SK-N-SH treated with all-trans-retinoic acid at 6 μM for 48 hours (cell line): ENCODE results near the gene ARHGAP26.

Source experiments
- ATAC-seq: fragments of 200-7000 bp; cut with Tn5 transposase; 3 replicates; pipeline ENCODE4 v1.9.1; 2020; ENCODE audit warnings: mild to moderate bottlenecking, moderate library complexity
- BACH2 ChIP-seq: fragments of 250-450 bp; sonication (Bioruptor Pico); IDR thresholded peaks from 2 replicates; pipeline ENCODE4 v1.9.0; 2021; ENCODE audit warnings: mild to moderate bottlenecking, borderline replicate concordance
- CSRNP3 ChIP-seq: fragments of 250-450 bp; sonication (Bioruptor Pico); IDR thresholded peaks from 2 replicates; pipeline ENCODE4 v1.5.1; 2021; ENCODE audit warnings: mild to moderate bottlenecking, moderate library complexity
- ESRRG ChIP-seq: fragments of 250-450 bp; sonication (Bioruptor Pico); IDR thresholded peaks from 2 replicates; pipeline ENCODE4 v1.6.1; 2021; ENCODE audit warnings: mild to moderate bottlenecking
- GLIS3 ChIP-seq: fragments of 250-450 bp; sonication (Bioruptor Pico); IDR thresholded peaks from 2 replicates; pipeline ENCODE4 v1.5.0; 2020; ENCODE audit warnings: mild to moderate bottlenecking, moderate library complexity
- OSR1 ChIP-seq: fragments of 250-450 bp; sonication (Bioruptor Pico); IDR thresholded peaks from 2 replicates; pipeline ENCODE4 v1.8.0; 2022; ENCODE audit warnings: moderate library complexity, mild to moderate bottlenecking, inconsistent platforms
- POU6F1 ChIP-seq: fragments of 250-450 bp; sonication (Bioruptor Pico); IDR thresholded peaks from 2 replicates; pipeline ENCODE4 v1.8.0; 2021; ENCODE audit warnings: low read depth, mild to moderate bottlenecking, moderate library complexity, borderline replicate concordance
- SNAI2 ChIP-seq: fragments of 250-450 bp; sonication (Bioruptor Pico); IDR thresholded peaks from 2 replicates; pipeline ENCODE4 v1.5.0; 2020; ENCODE audit warnings: mild to moderate bottlenecking, moderate library complexity
- TCF4 ChIP-seq: fragments of 250-450 bp; sonication (Bioruptor Pico); IDR thresholded peaks from 2 replicates; pipeline ENCODE4 v1.8.0; 2021; ENCODE audit warnings: mild to moderate bottlenecking, moderate library complexity, borderline replicate concordance
- TOX ChIP-seq: fragments of 250-450 bp; sonication (Bioruptor Pico); IDR thresholded peaks from 2 replicates; pipeline ENCODE4 v1.8.0; 2021; ENCODE audit warnings: mild to moderate bottlenecking, moderate library complexity, borderline replicate concordance
- ZC3H10 ChIP-seq: fragments of 250-450 bp; sonication (Bioruptor Pico); IDR thresholded peaks from 2 replicates; pipeline ENCODE4 v1.5.1; 2021; ENCODE audit warnings: mild to moderate bottlenecking, moderate library complexity
- ZFP3 ChIP-seq: fragments of 250-450 bp; sonication (Bioruptor Pico); IDR thresholded peaks from 2 replicates; pipeline ENCODE4 v1.5.0; 2020; ENCODE audit warnings: mild to moderate bottlenecking, moderate library complexity
- ZFP30 ChIP-seq: fragments of 450-650 bp; formaldehyde crosslinking; IDR thresholded peaks from 2 replicates; pipeline ENCODE4 v1.5.0; 2022; ENCODE audit warnings: mild to moderate bottlenecking, moderate library complexity
- ZNF565 ChIP-seq: fragments of 450-650 bp; formaldehyde crosslinking; conservative IDR thresholded peaks from 2 replicates; pipeline ENCODE4 v1.5.0; 2020; ENCODE audit warnings: low read depth, mild to moderate bottlenecking, moderate library complexity
- TF ChIP-seq, protein P1 (sequence below): fragments of 250-450 bp; sonication (Bioruptor Pico); IDR thresholded peaks from 2 replicates; pipeline ENCODE4 v1.8.0; 2020; ENCODE audit warnings: mild to moderate bottlenecking, moderate library complexity, borderline replicate concordance
- TF ChIP-seq, protein P2 (sequence below): fragments of 250-450 bp; sonication (Bioruptor Pico); IDR thresholded peaks from 2 replicates; pipeline ENCODE4 v1.5.0; 2020; ENCODE audit warnings: mild to moderate bottlenecking, moderate library complexity

The ARHGAP26 gene

DNA sequence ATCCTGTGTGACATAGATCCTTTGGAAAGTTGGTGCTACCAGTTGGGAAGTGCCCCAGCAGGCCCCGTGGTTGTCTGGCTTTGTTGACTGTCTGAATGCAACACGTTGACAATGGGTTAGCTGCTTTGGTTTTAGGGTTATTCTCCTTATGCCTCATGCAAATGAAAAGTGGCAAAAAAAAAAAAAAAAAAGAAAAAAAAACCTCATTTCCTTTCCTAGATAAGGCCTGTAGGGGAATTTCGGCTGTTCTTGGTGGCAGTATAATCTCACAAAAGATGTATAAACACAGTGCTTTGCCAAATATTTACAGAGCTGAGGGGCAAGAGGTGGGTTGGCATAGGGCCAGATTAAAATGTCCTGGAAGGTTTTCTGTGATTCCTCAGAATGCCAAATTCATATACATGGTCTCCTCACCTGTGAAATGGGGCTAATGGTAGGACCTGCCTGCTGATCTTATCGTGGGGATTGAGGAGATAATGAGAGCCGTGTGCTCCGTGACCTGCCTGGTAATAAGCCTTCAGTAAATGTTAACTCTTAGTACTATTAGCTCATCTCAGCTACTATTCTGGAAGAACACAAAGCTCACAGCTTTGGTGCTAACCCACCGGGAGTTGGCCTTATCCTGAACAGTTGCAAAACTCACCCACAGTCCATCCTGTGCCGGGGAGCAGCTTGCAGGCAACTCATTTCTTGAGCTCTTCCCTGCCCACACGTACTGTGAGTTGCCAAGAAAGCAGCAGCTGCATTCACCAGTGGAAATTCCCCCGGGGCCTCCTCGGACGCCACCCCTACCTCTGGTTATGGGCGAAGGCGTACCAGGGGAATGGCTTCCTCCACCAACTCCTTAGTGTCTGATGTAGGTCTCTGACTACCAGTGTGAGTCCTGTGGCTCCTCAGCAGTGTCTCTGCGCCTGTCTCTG lies 413.0 kb downstream of the ARHGAP26 start:
- ATAC-seq = no peak
- no peak for TF ChIP-seq SNAI2 (CRISPR knock-in tag)
- TF ChIP-seq, protein P1, sequence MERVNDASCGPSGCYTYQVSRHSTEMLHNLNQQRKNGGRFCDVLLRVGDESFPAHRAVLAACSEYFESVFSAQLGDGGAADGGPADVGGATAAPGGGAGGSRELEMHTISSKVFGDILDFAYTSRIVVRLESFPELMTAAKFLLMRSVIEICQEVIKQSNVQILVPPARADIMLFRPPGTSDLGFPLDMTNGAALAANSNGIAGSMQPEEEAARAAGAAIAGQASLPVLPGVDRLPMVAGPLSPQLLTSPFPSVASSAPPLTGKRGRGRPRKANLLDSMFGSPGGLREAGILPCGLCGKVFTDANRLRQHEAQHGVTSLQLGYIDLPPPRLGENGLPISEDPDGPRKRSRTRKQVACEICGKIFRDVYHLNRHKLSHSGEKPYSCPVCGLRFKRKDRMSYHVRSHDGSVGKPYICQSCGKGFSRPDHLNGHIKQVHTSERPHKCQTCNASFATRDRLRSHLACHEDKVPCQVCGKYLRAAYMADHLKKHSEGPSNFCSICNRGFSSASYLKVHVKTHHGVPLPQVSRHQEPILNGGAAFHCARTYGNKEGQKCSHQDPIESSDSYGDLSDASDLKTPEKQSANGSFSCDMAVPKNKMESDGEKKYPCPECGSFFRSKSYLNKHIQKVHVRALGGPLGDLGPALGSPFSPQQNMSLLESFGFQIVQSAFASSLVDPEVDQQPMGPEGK (CRISPR knock-in tag) = no peak
- TF ChIP-seq ZFP30 (CRISPR knock-in tag) = no peak

GRCh38 chr5:143183989-143184388 lies 413.8 kb downstream of the ARHGAP26 start:
- ATAC-seq = no peak
- TF ChIP-seq ESRRG = no peak
- no peak for TF ChIP-seq BACH2 (CRISPR knock-in tag)
- no peak for TF ChIP-seq ZFP3 (CRISPR knock-in tag)
- TF ChIP-seq, protein P1 (CRISPR knock-in tag) = no peak
- no peak for TF ChIP-seq ZNF565 (CRISPR knock-in tag)
- TF ChIP-seq OSR1 (CRISPR knock-in tag) = no peak
- no peak for TF ChIP-seq GLIS3
- no peak for TF ChIP-seq CSRNP3 (CRISPR knock-in tag)
- TF ChIP-seq ZC3H10 (CRISPR knock-in tag) = no peak
- no peak for TF ChIP-seq TCF4 (CRISPR knock-in tag)
- TF ChIP-seq, all 23 proteins: peak for 0

- TF ChIP-seq CSRNP3 (CRISPR knock-in tag) = no peak
- TF ChIP-seq POU6F1 (CRISPR knock-in tag) = no peak
- no peak for TF ChIP-seq TOX (CRISPR knock-in tag)
- TF ChIP-seq, protein P2, sequence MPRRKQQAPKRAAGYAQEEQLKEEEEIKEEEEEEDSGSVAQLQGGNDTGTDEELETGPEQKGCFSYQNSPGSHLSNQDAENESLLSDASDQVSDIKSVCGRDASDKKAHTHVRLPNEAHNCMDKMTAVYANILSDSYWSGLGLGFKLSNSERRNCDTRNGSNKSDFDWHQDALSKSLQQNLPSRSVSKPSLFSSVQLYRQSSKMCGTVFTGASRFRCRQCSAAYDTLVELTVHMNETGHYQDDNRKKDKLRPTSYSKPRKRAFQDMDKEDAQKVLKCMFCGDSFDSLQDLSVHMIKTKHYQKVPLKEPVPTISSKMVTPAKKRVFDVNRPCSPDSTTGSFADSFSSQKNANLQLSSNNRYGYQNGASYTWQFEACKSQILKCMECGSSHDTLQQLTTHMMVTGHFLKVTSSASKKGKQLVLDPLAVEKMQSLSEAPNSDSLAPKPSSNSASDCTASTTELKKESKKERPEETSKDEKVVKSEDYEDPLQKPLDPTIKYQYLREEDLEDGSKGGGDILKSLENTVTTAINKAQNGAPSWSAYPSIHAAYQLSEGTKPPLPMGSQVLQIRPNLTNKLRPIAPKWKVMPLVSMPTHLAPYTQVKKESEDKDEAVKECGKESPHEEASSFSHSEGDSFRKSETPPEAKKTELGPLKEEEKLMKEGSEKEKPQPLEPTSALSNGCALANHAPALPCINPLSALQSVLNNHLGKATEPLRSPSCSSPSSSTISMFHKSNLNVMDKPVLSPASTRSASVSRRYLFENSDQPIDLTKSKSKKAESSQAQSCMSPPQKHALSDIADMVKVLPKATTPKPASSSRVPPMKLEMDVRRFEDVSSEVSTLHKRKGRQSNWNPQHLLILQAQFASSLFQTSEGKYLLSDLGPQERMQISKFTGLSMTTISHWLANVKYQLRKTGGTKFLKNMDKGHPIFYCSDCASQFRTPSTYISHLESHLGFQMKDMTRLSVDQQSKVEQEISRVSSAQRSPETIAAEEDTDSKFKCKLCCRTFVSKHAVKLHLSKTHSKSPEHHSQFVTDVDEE (CRISPR knock-in tag) = no peak
- no peak for TF ChIP-seq OSR1 (CRISPR knock-in tag)
- TF ChIP-seq, all 23 proteins: peak for 0
- ATAC-seq = no peak
Measured at GRCh38 chr5:143186623-143187022, 416.4 kb downstream of the ARHGAP26 start.
